Measurements from ENCODE around the gene TMC6. TPM values are rescaled to one million over a fixed set of nuclear protein-coding genes. Genes with fewer than 3 reads are reported as not detected.

Gene TMC6
- total and polyA plus RNA-seq, 7 donors, result 5.3 to 145 (median 10.5) TPM

DNA sequence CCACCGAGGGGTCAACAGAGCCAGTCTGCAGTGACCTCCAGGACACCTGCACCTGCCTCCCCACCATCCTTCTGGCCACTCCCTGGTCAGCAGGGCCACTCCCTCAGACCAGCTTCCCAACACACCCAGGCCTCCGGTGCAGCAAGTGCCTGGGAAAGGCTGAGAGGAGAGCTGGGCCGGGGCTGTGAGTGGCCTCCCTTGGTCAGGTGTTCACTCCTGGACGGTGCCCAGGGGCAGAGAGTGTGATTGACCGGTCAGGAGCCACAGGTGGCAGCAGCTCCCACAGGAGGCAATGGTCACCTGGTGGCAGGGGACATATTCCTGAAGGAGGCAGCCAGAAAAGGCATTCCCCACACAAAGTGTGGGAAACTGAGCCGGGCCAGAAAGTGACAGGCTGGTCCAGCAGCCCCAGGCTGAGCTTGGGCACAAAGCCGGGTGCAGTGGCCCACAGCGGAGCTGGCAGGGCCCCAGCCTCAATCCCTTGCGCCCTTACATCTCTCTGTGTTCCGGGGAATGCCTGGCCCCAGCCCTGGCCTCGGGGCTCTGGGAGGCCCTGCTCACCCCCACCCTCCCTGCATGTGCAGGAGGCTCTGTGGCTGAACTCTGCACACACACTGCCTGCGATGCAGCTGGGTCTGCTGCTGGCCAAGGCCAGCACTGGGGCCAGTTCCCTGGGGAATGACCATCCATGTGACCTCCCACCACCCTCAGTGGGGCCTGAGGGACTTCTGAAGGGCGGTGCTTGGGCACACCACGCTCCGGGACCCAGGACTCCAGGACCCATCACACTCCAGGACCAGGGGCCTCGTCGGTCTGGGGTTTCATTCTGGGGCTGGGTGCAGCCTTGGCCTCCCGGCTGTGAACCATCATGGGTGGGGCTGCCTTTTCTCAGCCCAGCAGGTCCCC, 16.4 kb upstream of the TMC6 start:
- DNase-seq, result peak; percentile 80
- Histone ChIP-seq H3K27me3 (peaks cover 0 to 25% (median 12%) of the 10 kb centered on the region in 3 donors), H3K27ac (peak overlapping the region; percentile 46 to 62 (median 56)), H3K9me3 (no peaks in the 10 kb centered on the region), H3K36me3 (no peaks in the 10 kb centered on the region), H3K4me1 (peaks cover 0 to 37% (median 30%) of the 10 kb centered on the region in 4 donors), H3K4me3 (no peak overlapping the region)
- TF ChIP-seq, protein P1, sequence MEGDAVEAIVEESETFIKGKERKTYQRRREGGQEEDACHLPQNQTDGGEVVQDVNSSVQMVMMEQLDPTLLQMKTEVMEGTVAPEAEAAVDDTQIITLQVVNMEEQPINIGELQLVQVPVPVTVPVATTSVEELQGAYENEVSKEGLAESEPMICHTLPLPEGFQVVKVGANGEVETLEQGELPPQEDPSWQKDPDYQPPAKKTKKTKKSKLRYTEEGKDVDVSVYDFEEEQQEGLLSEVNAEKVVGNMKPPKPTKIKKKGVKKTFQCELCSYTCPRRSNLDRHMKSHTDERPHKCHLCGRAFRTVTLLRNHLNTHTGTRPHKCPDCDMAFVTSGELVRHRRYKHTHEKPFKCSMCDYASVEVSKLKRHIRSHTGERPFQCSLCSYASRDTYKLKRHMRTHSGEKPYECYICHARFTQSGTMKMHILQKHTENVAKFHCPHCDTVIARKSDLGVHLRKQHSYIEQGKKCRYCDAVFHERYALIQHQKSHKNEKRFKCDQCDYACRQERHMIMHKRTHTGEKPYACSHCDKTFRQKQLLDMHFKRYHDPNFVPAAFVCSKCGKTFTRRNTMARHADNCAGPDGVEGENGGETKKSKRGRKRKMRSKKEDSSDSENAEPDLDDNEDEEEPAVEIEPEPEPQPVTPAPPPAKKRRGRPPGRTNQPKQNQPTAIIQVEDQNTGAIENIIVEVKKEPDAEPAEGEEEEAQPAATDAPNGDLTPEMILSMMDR (IDR thresholded peaks at IDR 0.05), result no peak
- TF ChIP-seq POLR2AphosphoS5 (IDR thresholded peaks at IDR 0.05), result peak in 2 of 4 donors; percentile 26 to 30
- no peak for TF ChIP-seq EP300 (IDR thresholded peaks at IDR 0.05)
- intact Hi-C loops (cut with DNase I), result no loop called here
- WGBS, 2 donors, result 23 to 60% methylated on average over 18 of the region's 18 CpGs

DNA sequence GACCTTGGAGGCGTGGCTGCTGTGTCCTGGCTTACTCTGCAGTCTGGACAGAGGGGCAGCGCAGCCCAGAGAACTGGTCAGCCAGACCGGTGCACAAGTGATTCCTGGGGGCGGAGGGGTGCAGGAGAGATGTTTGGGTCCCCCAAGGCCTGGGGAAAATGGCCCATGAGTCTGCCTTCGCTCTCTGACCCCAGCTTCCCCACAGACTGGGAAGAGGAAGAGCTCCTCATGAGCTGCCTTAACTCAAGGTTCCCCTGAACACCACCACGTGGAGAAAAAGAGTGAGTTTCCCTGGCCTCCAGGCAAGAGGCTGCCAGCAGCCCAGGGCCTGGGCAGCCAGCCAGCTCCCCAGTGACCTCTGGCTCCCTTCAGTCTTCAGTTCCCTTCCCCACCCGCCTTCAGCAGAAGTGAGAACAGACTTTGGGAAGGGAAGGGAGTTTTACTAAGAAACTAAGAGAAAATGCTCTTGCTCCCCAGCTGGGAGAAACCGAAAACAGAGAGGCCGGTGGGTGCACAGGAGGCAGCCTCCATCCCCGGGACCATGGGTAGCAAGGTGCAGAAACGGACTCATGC, 15.7 kb upstream of the TMC6 start:
- H3K4me3 ChIP-seq, result no peak overlapping the region
- H3K36me3 ChIP-seq, result no peaks in the 10 kb centered on the region
- TF ChIP-seq, protein P1 (IDR thresholded peaks at IDR 0.05), result no peak
- TF ChIP-seq POLR2AphosphoS5 (IDR thresholded peaks at IDR 0.05), result peak in 1 of 4 donors; percentile 20
- H3K27me3 ChIP-seq, result peaks cover 0 to 25% (median 12%) of the 10 kb centered on the region in 3 donors
- H3K4me1 ChIP-seq, result peaks cover 0 to 37% (median 31%) of the 10 kb centered on the region in 4 donors
- no peaks in the 10 kb centered on the region for H3K9me3 ChIP-seq
- intact Hi-C loops (cut with DNase I), result no loop called here
- DNase-seq, result peak; percentile 91
- 27 to 49% methylated on average over 11 of the region's 11 CpGs for WGBS, 2 donors
- peak overlapping the region; percentile 46 to 62 (median 56) for H3K27ac ChIP-seq

- TF ChIP-seq EP300 (IDR thresholded peaks at IDR 0.05) (no peak), POLR2A (IDR thresholded peaks at IDR 0.05) (no peak), POLR2AphosphoS5 (IDR thresholded peaks at IDR 0.05) (no peak)
- TF ChIP-seq, protein P1 (IDR thresholded peaks at IDR 0.05), result no peak
- peaks cover 0 to 37% (median 31%) of the 10 kb centered on the region in 4 donors for H3K4me1 ChIP-seq
- peak overlapping the region; percentile 46 to 62 (median 56) for H3K27ac ChIP-seq
These were observed 14.9 kb upstream of the TMC6 start for GRCh38 chr17:78143214-78144146.

DNA sequence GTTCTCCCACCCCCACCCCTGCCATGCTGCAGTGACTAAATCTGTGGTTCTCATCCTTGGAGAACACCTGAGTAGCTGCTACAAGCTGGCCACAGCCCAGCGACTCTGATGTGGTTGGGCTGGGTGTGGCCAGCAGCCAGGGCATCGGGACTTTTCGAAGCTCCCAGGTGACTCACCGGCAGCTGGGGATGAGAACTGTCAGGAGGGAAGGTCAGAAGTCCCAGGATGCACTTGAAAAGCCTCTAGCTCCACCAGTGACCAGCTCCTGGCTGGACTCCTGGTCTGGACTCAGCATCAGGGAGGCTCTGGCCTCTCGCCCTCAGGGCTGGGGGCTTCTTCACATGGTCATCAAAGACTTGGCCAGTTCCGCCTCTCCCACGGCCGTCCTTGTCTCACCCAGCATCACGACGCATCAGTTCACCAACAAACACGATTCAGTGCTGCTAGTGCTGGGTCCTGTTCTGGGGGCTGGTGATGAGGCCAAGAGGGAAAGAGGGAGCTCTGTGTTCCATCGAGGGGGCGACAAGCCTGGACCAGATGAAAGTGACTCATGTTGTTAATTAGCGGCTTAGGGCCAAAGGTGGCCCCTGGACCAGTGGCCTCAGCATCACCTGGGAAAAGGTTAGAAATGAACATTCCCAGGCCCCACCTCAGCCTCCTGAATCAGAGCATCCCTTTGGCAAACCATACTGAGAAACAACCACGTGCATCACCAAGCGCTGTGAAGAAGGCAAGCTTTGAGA, 13.7 kb upstream of the TMC6 start:
- Histone ChIP-seq H3K9me3 (no peaks in the 10 kb centered on the region), H3K27me3 (peaks cover 0 to 25% (median 12%) of the 10 kb centered on the region in 3 donors), H3K36me3 (no peaks in the 10 kb centered on the region), H3K27ac (no peak overlapping the region), H3K4me1 (peaks cover 0 to 37% (median 31%) of the 10 kb centered on the region in 4 donors), H3K4me3 (no peak overlapping the region)
- no peak for DNase-seq
- no peak for TF ChIP-seq POLR2AphosphoS5 (IDR thresholded peaks at IDR 0.05)
- 37 to 72% methylated on average over 16 of the region's 16 CpGs for WGBS, 2 donors
- intact Hi-C loops (cut with DNase I), result no loop called here

More at GRCh38 chr17:78143214-78144146, 14.9 kb upstream of the TMC6 start:
- no peaks in the 10 kb centered on the region for H3K36me3 ChIP-seq
- DNase-seq, result no peak
- H3K4me3 ChIP-seq, result no peak overlapping the region
- H3K27me3 ChIP-seq, result peaks cover 0 to 25% (median 12%) of the 10 kb centered on the region in 3 donors
- no peaks in the 10 kb centered on the region for H3K9me3 ChIP-seq
- intact Hi-C loops (cut with DNase I), result no loop called here
- 86 to 91% methylated on average over 21 of the region's 21 CpGs for WGBS, 2 donors

Data from sigmoid colon (tissue), 7 donors.